ENCODE measurements around the gene NOP14.

Gene NOP14

DNA sequence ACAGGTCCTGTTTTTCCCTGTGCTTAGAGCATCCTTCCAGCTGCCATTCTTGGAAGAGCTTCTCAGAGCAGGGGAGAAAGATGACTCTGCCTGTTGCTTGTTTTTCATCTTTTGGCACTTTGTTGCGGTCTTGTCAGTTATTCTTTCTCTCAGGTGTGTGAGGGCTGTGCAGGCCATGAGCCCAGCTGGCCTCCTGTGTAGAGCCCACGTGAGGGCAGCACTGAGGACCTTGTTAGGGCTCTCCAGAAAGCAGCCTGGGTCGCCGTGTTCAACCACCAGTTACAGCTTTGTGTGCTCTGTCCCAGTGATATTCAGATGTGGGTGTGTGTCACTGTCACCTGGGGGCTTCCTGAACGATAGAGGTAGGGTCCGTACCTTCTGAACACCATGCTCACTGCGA lies 52.8 kb downstream of the NOP14 start:
- H3K4me3 ChIP-seq (ENCODE audit: low read length) = no peak overlapping the region
- TF ChIP-seq CTCF (conservative IDR thresholded peaks at IDR 0.05; ENCODE audit: low read length) = peak; percentile 14; the same call in 1 of the 2 replicates
- no peak for DNase-seq (ENCODE audit: low read depth)

DNA sequence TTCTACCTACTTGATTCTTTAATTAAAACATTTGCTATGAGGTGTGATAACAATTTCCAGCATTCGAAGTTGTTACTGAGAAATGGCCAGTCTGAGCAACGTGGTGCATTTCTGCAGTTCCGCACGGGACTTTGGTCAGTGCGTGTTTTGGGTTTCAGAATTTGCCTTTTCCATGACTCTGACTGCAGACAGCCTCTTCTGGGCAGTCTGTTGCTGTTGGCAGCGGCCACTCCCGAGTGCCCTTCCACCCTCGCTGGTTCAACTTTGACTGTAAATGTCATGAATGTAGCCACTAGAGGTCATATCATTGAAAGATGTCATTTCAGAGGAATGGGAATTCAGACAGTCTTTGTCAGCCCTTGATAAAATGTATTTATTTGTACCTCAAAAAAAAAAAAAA lies 53.6 kb downstream of the NOP14 start:
- TF ChIP-seq CTCF (conservative IDR thresholded peaks at IDR 0.05; ENCODE audit: low read length) = no peak
- H3K4me3 ChIP-seq (ENCODE audit: low read length) = no peak overlapping the region
- no peak for DNase-seq (ENCODE audit: low read depth)

DNA sequence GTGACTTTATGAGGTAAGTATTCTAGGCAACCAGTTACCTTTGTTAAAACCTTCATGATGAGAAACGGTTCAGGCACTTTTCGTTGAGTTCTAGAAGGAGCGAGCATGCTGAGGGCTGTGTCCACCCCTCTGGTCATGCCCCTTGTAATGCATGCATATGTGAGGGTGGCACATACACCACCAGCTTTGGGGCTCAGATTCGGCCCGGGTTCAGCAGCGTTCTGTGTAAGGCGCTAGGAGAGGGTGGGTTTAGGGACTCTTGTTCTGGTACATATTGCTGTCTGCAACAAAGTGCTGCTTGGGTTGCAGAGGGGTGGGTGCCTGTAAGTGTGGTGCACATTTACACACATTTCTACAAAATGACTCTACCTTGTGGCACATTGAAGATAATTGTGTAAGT lies 54.5 kb downstream of the NOP14 start:
- H3K4me3 ChIP-seq (ENCODE audit: low read length) = no peak overlapping the region
- no peak for DNase-seq (ENCODE audit: low read depth)
- TF ChIP-seq CTCF (conservative IDR thresholded peaks at IDR 0.05; ENCODE audit: low read length) = no peak

DNA sequence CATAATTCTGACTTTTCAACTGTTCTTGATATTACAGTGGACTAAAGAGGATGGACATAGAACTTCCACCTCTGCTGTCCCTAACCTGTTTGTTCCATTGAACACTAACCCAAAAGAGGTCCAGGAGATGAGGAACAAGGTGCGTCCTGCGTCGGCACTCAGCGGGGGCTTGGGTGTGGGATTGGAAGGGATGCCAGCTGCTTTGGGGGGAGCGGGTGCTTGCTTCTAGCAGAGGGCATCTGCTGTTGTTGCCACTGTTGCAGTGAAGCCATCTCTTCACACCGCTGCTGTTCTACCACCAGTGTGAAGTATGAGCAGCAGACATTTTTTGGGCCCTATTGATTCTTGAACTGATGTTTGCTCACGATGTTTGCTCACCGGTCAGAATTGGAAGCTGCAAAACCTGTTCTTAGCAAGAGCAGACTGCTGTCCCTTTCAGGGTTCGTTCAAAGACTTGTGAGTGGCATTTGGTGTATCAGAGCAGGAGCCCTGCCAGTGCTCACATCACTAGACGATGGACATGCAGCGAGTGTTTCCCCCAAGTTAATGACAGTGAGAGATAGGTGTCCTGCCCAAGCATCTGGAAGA lies 55.4 kb downstream of the NOP14 start:
- H3K4me3 ChIP-seq (ENCODE audit: low read length) = no peak overlapping the region
- TF ChIP-seq CTCF (conservative IDR thresholded peaks at IDR 0.05; ENCODE audit: low read length) = no peak
- DNase-seq (ENCODE audit: low read depth) = no peak

- DNase-seq (ENCODE audit: low read depth) = no peak
- no peak for TF ChIP-seq CTCF (conservative IDR thresholded peaks at IDR 0.05; ENCODE audit: low read length)
- no peak overlapping the region for H3K4me3 ChIP-seq (ENCODE audit: low read length)
Observed at GRCh38 chr4:2907226-2907625, 56.0 kb downstream of the NOP14 start.

GRCh38 chr4:2906218-2906617 lies 57.0 kb downstream of the NOP14 start:
- no peak for TF ChIP-seq CTCF (conservative IDR thresholded peaks at IDR 0.05; ENCODE audit: low read length)
- H3K4me3 ChIP-seq (ENCODE audit: low read length) = no peak overlapping the region
- no peak for DNase-seq (ENCODE audit: low read depth)

GRCh38 chr4:2905544-2905943 lies 57.7 kb downstream of the NOP14 start:
- TF ChIP-seq CTCF (conservative IDR thresholded peaks at IDR 0.05; ENCODE audit: low read length) = no peak
- H3K4me3 ChIP-seq (ENCODE audit: low read length) = no peak overlapping the region
- no peak for DNase-seq (ENCODE audit: low read depth)

Data from AG10803 (cell line).